Right lobe of liver (tissue), 6 donors: ENCODE data around the gene PPP1CA. TPM values are rescaled to one million over a fixed set of nuclear protein-coding genes. Genes with fewer than 3 reads are reported as not detected.

Source experiments
- ATAC-seq, 4 donors: fragments of 200-7000 bp; cut with Tn5 transposase; one replicate each; pipeline ENCODE4 v1.9.1; 2020; ENCODE audit warnings: mild to moderate bottlenecking in 4 of 4, moderate library complexity in 4 of 4
- DNase-seq, 3 donors: peaks; one replicate each; pipeline ENCODE4 v3.0.0-alpha.2; 2020
- H3K27ac ChIP-seq, 3 donors: fragments of 200-600 bp; one replicate each; pipeline ENCODE4 v1.8.0; 2022
- H3K27me3 ChIP-seq, 2 donors: fragments of 200-600 bp; one replicate each; pipeline ENCODE4 v1.8.0; 2022
- H3K36me3 ChIP-seq, 4 donors: fragments of 200-600 bp; sonication (generic) in 1 of 4; one replicate each; pipeline versions ENCODE4 v1.5.1 to v1.8.0; 2017 to 2022; ENCODE audit warnings: control low read depth in 1 of 4
- H3K4me1 ChIP-seq, 4 donors: fragments of 200-600 bp; sonication (generic) in 1 of 4; one replicate each; pipeline versions ENCODE4 v1.5.1 to v1.8.0; 2017 to 2022; ENCODE audit warnings: control low read depth in 1 of 4
- H3K4me3 ChIP-seq, 3 donors: fragments of 200-600 bp; one replicate each; pipeline ENCODE4 v1.8.0; 2022
- H3K9me3 ChIP-seq, 4 donors: fragments of 200-600 bp; sonication (generic) in 1 of 4; one replicate each; pipeline versions ENCODE4 v1.5.1 to v1.8.0; 2017 to 2022; ENCODE audit warnings: control low read depth in 1 of 4
- CTCF ChIP-seq, 4 donors: fragments of 200-600 bp in 3 of 4; fragments of 450-650 bp in 1 of 4; IDR thresholded peaks; one replicate each; pipeline versions ENCODE4 v1.5.1 to v1.8.0; 2016 to 2022; ENCODE audit warnings: antibody characterized with exemption in 4 of 4, mild to moderate bottlenecking in 2 of 4
- POLR2A ChIP-seq: fragments of 450-650 bp; IDR thresholded peaks from one replicate; pipeline ENCODE4 v1.6.1; 2017; ENCODE audit warnings: antibody characterized with exemption, mild to moderate bottlenecking
- whole genome bisulfite sequencing: methylation state at CpG from one replicate; pipeline ENCODE4 v1.1.6; 2018; ENCODE audit warnings: low coverage, low lambda C conversion rate; ENCODE audit not compliant: insufficient coverage; ENCODE audit errors: missing lambda C conversion rate; 5-methylcytosine and 5-hydroxymethylcytosine counted together
- intact Hi-C, 2 donors: fragments of 100-400 bp; cut with DNase I; formaldehyde crosslinking; loops; one replicate each; pipeline versions ENCODE4 v1.11.2 to v1.14.1; 2022
- total RNA-seq, 6 experiments: library from RNA; depleted of rRNA in 2 of 6; stranded (reverse); fragments of >200 nt in 2 of 6; fragmentation: NEBNext Ultra II Directional in 3 of 6; extraction: Animal tissue kit (Norgen Biotek cat#: 25700) in 3 of 6; gene quantifications; one replicate each; pipeline versions ENCODE4 v1.1.0 to v1.2.4, GENCODE V29; 2016 to 2023
- donor health status: DM: no; HTN: yes; CAD: no.
- donor health status: DM: no; HTN: no; CAD: no.
- donor health status: DM: no; HTN: no; CAD: no.
- donor health status: DM: no; HTN: yes; CAD: no.
- donor health status: DM: no; HTN: yes; CAD: no.

PPP1CA gene
- total RNA-seq, 6 experiments from 2014 or later = 64.2 to 102 (median 71.1) TPM

- Histone ChIP-seq H3K36me3 (no peaks in the 10 kb centered on the region), H3K9me3 (no peaks in the 10 kb centered on the region), H3K27me3 (no peaks in the 10 kb centered on the region), H3K4me1 (peaks cover 0 to 4% (median 0%) of the 10 kb centered on the region in 4 donors), H3K4me3 (no peak overlapping the region), H3K27ac (no peak overlapping the region)
- intact Hi-C loops = no loop called here
- TF ChIP-seq POLR2A (no peak), CTCF (IDR thresholded peaks at IDR 0.05) (no peak)
- DNase-seq (no peak), ATAC-seq (no peak)
- 77% methylated on average over 9 of the region's 25 CpGs for WGBS
Observed at GRCh38 chr11:67366961-67367760, 34.5 kb downstream of the PPP1CA start.

- 76% methylated on average over 4 of the region's 8 CpGs for WGBS
- Histone ChIP-seq H3K27ac (no peak overlapping the region), H3K36me3 (no peaks in the 10 kb centered on the region), H3K4me1 (no peaks in the 10 kb centered on the region), H3K27me3 (no peaks in the 10 kb centered on the region), H3K9me3 (no peaks in the 10 kb centered on the region), H3K4me3 (no peak overlapping the region)
- DNase-seq = no peak
- no peak for ATAC-seq
- intact Hi-C loops = no loop called here
- TF ChIP-seq CTCF (IDR thresholded peaks at IDR 0.05) = no peak
- TF ChIP-seq POLR2A = no peak
Observed at GRCh38 chr11:67366546-67366945, 35.1 kb downstream of the PPP1CA start.

- no peaks in the 10 kb centered on the region for H3K4me1 ChIP-seq
- no peaks in the 10 kb centered on the region for H3K27me3 ChIP-seq
- TF ChIP-seq POLR2A (no peak), CTCF (IDR thresholded peaks at IDR 0.05) (no peak)
- no peaks in the 10 kb centered on the region for H3K36me3 ChIP-seq
- H3K4me3 ChIP-seq = no peak overlapping the region
- 83% methylated on average over 7 of the region's 14 CpGs for WGBS
- no peak for DNase-seq
- H3K9me3 ChIP-seq = no peaks in the 10 kb centered on the region
- intact Hi-C loops = no loop called here
- ATAC-seq = no peak
- no peak overlapping the region for H3K27ac ChIP-seq
Observed at GRCh38 chr11:67365736-67366444, 35.8 kb downstream of the PPP1CA start.

- no peaks in the 10 kb centered on the region for H3K36me3 ChIP-seq
- no peak for TF ChIP-seq POLR2A
- TF ChIP-seq CTCF (IDR thresholded peaks at IDR 0.05) = no peak
- DNase-seq (no peak), ATAC-seq (no peak)
- no peaks in the 10 kb centered on the region for H3K27me3 ChIP-seq
- H3K4me1 ChIP-seq = no peaks in the 10 kb centered on the region
- WGBS = 74% methylated on average over 7 of the region's 24 CpGs
- no peaks in the 10 kb centered on the region for H3K9me3 ChIP-seq
- H3K4me3 ChIP-seq = no peak overlapping the region
- H3K27ac ChIP-seq = no peak overlapping the region
- intact Hi-C loops = no loop called here
Observed at GRCh38 chr11:67364783-67365722, 36.6 kb downstream of the PPP1CA start.
